IPS-15b (cell line): Measurements from ENCODE around the gene PKIB.

ENCODE experiments used
- H3K27me3 ChIP-seq: one replicate; pipeline ENCODE4 v1.6.1; 2013; ENCODE audit warnings: low read length; ENCODE audit not compliant: control insufficient read depth, insufficient read depth
- H3K36me3 ChIP-seq: one replicate; pipeline ENCODE4 v1.6.1; 2013; ENCODE audit warnings: low read length; ENCODE audit not compliant: control insufficient read depth, insufficient read depth
- H3K4me1 ChIP-seq: one replicate; pipeline ENCODE4 v1.6.1; 2013; ENCODE audit warnings: mild to moderate bottlenecking, low read length; ENCODE audit not compliant: control insufficient read depth, insufficient read depth
- H3K4me3 ChIP-seq: one replicate; pipeline ENCODE4 v1.5.1; 2013; ENCODE audit warnings: low read depth, low read length
- H3K9ac ChIP-seq: one replicate; pipeline ENCODE4 v1.6.1; 2013; ENCODE audit warnings: low read depth, mild to moderate bottlenecking, low read length
- H3K9me3 ChIP-seq: one replicate; pipeline ENCODE4 v1.6.1; 2013; ENCODE audit warnings: mild to moderate bottlenecking, low read length; ENCODE audit not compliant: control insufficient read depth, insufficient read depth

PKIB gene

DNA sequence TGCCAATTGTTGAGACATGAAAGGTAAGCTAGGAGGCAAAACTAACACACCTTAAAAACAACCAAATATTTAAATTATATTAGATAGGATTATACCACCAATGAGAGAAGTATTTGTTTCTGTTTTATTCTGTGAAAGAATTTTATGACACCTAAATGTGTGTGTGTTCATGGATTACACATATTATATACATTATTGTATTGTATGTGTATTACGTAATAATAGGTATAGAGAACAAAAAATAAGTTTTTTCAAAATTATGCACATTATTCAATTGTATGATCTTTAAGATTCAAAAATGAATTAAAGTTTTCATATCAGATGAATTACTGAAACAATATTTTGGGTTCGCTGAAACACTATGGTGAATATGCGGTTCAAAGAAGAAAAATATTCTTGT is 85.0 kb downstream of the PKIB start:
- Histone ChIP-seq H3K9ac (no peak overlapping the region), H3K27me3 (no peaks in the 10 kb centered on the region), H3K4me1 (peaks cover 5% of the 10 kb centered on the region), H3K4me3 (no peak overlapping the region), H3K36me3 (no peaks in the 10 kb centered on the region), H3K9me3 (no peaks in the 10 kb centered on the region)

DNA sequence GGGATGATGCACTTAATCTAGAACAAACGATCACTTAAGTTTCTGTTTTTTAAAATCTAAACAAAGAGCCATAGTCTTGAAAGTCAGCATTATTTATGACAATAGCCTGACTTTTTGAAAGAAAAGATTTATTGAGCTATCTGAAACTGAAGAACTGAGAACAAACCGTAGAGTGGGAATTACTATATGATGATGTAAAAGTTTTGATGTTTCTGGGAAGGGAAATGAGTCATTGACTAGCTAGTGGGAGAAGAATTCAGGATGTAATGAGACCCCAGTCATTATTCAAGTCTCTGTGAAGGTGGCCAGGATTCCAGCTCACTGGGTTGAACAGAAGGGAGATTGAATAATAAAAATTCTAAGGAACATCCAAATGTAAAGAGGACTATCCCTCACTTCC is 85.9 kb downstream of the PKIB start:
- Histone ChIP-seq H3K4me1 (peaks cover 5% of the 10 kb centered on the region), H3K9ac (no peak overlapping the region), H3K9me3 (no peaks in the 10 kb centered on the region), H3K4me3 (no peak overlapping the region), H3K27me3 (no peaks in the 10 kb centered on the region), H3K36me3 (no peaks in the 10 kb centered on the region)

DNA sequence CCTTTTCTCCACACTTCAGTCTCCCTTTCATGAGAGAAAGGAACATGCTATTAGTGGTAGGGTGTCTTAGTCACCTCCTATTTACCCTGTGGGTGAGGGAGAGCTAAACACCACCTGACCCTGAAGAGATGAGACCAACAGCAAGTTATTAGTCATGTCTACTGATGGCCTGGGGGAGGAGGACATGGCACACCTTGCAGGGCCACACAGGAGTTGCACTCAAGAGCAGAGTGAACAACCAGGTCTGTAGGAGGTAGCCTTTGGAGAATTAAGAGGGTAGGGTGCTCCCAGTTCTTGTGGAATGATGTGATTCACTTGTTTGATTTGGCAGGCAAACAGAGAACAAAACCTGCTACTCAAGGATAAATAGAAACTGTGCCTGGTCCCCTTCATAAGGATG is 86.6 kb downstream of the PKIB start:
- Histone ChIP-seq H3K4me3 (no peak overlapping the region), H3K4me1 (peaks cover 5% of the 10 kb centered on the region), H3K9me3 (no peaks in the 10 kb centered on the region), H3K36me3 (no peaks in the 10 kb centered on the region), H3K9ac (no peak overlapping the region), H3K27me3 (no peaks in the 10 kb centered on the region)

DNA sequence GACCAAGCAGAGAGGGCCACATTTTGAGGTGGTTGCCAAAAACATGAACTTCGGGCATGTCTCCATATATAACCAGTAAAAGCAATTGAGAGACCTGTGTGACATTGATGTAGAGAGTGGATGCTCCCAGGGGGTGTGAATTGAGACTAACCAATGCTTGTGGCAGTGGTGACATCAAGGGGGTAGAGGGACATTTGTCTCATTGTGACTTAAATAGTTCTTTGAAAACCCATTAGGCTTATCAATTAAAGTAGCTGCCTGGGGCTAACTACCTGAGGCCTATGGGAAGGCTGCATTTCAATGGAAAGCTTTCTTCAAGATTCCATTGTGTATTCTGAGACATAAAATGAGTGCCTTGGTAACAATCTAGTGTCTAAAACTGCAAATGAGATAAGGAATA is 87.3 kb downstream of the PKIB start:
- no peaks in the 10 kb centered on the region for H3K9me3 ChIP-seq
- H3K4me1 ChIP-seq: peaks cover 3% of the 10 kb centered on the region
- H3K36me3 ChIP-seq: no peaks in the 10 kb centered on the region
- no peak overlapping the region for H3K9ac ChIP-seq
- no peaks in the 10 kb centered on the region for H3K27me3 ChIP-seq
- no peak overlapping the region for H3K4me3 ChIP-seq

DNA sequence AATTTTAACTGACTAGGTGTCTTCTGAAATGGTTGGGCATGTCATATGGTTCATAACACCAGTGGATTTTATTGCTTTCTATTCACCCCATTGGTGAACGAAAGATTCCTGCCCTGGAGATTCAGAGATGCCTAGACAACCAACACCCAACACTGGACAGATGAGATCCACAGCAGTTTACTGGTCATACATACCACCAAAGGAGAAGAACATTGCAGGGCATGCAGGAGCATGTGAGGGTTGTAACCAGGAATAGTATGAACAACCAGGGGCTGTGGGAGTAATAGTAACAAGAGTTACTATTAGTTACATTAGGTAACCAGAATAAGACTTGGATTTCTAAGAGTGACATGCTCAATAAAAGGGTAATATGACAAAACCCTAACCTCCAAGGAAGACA is 91.5 kb downstream of the PKIB start:
- Histone ChIP-seq H3K36me3 (no peaks in the 10 kb centered on the region), H3K4me1 (no peaks in the 10 kb centered on the region), H3K9me3 (no peaks in the 10 kb centered on the region), H3K9ac (no peak overlapping the region), H3K27me3 (no peaks in the 10 kb centered on the region), H3K4me3 (no peak overlapping the region)

DNA sequence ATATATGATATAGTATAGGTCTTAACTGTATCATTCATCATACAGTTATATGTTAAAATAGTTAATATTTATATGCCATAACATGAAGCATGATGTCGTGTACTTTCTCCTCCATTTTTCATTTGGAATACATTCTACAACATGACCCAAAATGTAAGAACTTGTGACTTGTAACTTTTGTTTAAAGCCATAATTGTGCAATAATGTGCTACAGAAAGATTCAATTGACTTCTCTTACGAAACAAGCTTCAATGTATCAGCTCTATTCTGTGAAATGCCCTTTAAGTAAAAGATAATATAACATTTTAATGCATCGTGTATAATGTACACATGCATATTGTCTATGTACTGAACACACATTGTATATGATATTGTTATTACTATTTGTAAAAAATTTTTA is 92.6 kb downstream of the PKIB start:
- H3K36me3 ChIP-seq: no peaks in the 10 kb centered on the region
- H3K9ac ChIP-seq: no peak overlapping the region
- H3K4me1 ChIP-seq: no peaks in the 10 kb centered on the region
- no peak overlapping the region for H3K4me3 ChIP-seq
- H3K9me3 ChIP-seq: no peaks in the 10 kb centered on the region
- no peaks in the 10 kb centered on the region for H3K27me3 ChIP-seq

DNA sequence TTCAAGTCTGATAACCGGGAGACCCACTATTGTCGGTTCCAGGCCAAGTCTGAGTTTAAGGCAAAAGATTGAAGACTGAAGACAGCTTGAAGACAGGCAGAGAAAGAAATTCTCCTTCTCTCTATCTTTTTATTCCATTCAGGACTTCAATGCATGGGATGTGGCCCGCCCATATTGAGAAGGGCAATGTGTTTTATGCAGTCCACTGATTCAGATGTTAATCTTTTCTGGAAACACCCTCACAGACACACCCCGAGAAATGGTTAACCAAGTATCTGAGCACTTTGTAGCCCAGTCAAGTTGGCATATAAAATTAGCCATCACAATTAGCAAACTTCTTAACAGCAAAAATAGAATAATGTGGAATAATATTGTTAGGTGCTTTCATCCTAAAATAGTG is 93.9 kb downstream of the PKIB start:
- Histone ChIP-seq H3K4me1 (no peaks in the 10 kb centered on the region), H3K27me3 (no peaks in the 10 kb centered on the region)

DNA sequence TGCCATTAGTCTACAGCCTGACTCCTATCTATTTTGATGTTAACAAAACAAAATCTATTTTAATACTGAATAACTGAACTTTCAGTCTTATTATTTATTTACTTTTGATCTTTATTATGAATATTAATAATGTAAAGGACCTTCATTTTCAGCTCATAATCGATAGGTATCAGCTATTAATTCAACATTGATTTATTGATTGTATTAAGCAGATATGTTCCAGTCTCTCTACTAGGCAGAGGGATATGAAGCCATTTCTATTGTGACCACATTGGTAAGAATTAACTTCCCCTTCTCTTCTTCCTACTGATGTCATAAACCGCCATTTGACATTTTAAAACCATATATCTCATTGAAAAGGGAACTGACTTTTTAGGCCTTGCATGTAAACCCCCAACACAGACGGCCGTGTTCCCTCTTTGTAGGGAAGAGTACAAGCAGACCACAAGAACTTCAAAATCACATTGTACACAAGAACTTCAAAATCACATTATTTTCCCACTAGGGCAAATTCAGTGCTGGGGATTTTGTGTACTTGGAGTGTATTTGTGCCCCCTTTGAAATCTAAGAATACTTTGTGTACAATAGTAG is 99.8 kb downstream of the PKIB start:
- no peak overlapping the region for H3K9ac ChIP-seq
- H3K4me3 ChIP-seq: no peak overlapping the region
- no peaks in the 10 kb centered on the region for H3K4me1 ChIP-seq
- no peaks in the 10 kb centered on the region for H3K36me3 ChIP-seq
- H3K9me3 ChIP-seq: no peaks in the 10 kb centered on the region
- no peaks in the 10 kb centered on the region for H3K27me3 ChIP-seq

More for the DNA sequence above, 93.9 kb downstream of the PKIB start:
- H3K36me3 ChIP-seq: no peaks in the 10 kb centered on the region
- H3K9ac ChIP-seq: no peak overlapping the region
- H3K9me3 ChIP-seq: no peaks in the 10 kb centered on the region
- no peak overlapping the region for H3K4me3 ChIP-seq

DNA sequence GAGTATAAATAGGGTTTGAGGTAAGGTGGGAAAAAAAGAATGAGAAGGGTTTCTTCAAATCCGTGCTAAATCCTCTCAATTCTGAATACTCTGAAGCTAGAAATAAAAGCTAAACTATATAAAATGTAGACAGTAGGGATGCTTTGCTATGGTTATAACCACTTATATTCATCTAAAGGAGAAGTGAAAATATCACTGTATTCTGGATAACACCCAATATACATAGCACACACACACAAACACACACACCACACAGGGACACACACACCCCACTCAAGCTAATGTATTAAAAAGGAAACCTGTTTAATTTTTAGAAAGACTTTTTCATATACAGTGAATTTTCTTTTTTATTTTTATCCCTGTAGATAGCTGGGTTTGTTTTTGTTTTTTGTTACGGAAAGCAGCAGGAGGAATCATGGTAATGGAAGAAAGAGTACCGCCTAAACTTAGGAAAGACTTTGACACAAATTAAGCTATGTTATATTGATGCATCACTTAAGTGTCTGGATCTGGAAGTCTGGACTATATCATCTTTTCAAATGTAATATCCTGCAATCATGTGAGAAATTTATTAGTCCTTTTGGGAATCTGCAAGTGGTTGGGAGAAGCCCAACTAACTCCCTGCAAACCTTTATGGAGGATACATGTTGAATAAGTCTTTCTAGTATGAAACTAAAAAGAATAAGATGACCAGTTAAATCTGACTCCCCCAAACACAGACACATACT is 100.9 kb downstream of the PKIB start:
- H3K4me3 ChIP-seq: no peak overlapping the region
- H3K9me3 ChIP-seq: no peaks in the 10 kb centered on the region
- no peak overlapping the region for H3K9ac ChIP-seq
- H3K36me3 ChIP-seq: no peaks in the 10 kb centered on the region
- H3K27me3 ChIP-seq: no peaks in the 10 kb centered on the region
- H3K4me1 ChIP-seq: no peaks in the 10 kb centered on the region

DNA sequence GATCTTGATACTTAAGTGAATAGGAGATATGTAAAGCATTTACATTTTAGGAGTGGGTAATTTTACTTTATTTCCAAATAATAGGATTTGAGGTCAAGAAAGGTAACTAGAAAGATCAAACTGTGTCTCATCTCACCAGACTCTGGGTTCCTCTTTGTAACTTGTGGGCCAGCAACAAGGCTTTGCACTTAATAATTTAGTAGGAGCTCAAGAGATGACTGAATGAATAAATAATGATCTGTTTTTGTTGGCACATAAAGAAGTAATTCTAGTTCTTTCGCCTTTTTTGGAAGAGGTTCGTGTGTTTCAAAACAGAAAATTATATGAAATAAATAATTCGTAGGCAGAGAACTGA is 101.9 kb downstream of the PKIB start:
- Histone ChIP-seq H3K4me1 (peaks cover 3% of the 10 kb centered on the region), H3K9me3 (no peaks in the 10 kb centered on the region), H3K27me3 (no peaks in the 10 kb centered on the region), H3K4me3 (no peak overlapping the region), H3K9ac (no peak overlapping the region), H3K36me3 (no peaks in the 10 kb centered on the region)

DNA sequence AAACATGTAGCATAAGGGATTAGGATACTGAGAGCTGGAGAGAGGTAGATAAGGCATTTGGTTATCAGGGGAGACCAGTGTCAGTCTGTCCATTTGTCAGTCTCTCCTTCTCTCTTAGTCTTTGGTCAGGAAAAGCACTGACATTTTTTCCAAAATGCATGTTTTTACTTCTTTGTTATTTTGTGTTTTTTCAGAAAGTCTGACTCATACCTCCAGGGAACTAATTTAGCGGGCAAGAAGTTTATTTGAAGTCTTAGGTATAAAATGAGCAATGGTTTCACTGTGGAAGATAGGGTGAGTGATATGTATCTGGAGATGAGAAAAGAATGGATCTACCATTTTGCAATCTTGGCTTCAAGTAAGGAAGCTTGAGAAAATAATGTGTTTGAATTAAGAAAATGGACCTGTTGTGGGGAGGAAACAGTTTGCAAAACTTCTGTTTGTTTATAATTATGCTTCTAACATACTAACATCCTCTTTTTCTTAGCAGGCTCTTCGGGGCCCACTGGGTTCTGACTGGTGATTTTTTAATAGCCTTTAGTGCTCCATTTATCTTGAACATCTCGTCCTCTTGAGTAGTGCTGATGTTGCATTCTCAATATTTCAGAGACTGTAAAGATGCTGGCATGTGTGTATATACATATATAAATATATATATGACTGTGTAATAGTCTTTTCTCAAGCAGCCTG is 102.4 kb downstream of the PKIB start:
- Histone ChIP-seq H3K27me3 (no peaks in the 10 kb centered on the region), H3K9me3 (no peaks in the 10 kb centered on the region), H3K4me1 (peaks cover 3% of the 10 kb centered on the region)

DNA sequence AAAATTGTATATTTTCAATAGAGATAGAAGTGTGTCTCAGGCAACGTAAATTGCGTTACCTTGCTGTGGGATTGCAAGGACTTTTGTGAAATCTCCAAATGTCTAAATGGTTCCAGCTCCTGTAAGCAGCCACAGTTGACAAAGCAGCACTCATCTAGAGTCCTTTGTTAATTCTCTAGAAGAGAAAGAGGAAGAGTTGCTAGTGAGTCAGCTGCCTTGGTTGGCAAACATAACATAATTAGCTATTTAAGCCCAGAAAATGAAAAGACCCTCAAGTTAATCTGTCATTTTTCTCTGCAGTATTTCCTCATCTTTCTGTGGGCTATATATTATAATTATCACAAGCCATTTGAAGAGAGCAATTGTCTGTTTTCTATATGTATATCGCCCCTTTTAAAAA is 102.9 kb downstream of the PKIB start:
- Histone ChIP-seq H3K9ac (no peak overlapping the region), H3K4me3 (no peak overlapping the region), H3K9me3 (no peaks in the 10 kb centered on the region), H3K36me3 (no peaks in the 10 kb centered on the region), H3K4me1 (peaks cover 3% of the 10 kb centered on the region), H3K27me3 (no peaks in the 10 kb centered on the region)

More for the DNA sequence above, 102.4 kb downstream of the PKIB start:
- no peak overlapping the region for H3K4me3 ChIP-seq
- H3K9ac ChIP-seq: no peak overlapping the region
- no peaks in the 10 kb centered on the region for H3K36me3 ChIP-seq
